ENCODE data around the gene JAML.

JAML gene

GRCh38 chr11:118145285-118146227 is 79.3 kb downstream of the JAML start:
- no peak for DNase-seq (ENCODE audit: low read depth)

- no peak for DNase-seq (ENCODE audit: low read depth)
These were observed 80.2 kb downstream of the JAML start for GRCh38 chr11:118144301-118145268.

All from GM04503 (cell line).